HG02588 (cell line): Measurements from ENCODE around the gene BMPER.

Experiments
- ATAC-seq: cut with Tn5 transposase; IDR thresholded peaks from one replicate; pipeline ENCODE4 v1.9.1; 2021; ENCODE audit warnings: mild to moderate bottlenecking, moderate library complexity; ENCODE audit not compliant: unreplicated experiment

Gene BMPER

DNA sequence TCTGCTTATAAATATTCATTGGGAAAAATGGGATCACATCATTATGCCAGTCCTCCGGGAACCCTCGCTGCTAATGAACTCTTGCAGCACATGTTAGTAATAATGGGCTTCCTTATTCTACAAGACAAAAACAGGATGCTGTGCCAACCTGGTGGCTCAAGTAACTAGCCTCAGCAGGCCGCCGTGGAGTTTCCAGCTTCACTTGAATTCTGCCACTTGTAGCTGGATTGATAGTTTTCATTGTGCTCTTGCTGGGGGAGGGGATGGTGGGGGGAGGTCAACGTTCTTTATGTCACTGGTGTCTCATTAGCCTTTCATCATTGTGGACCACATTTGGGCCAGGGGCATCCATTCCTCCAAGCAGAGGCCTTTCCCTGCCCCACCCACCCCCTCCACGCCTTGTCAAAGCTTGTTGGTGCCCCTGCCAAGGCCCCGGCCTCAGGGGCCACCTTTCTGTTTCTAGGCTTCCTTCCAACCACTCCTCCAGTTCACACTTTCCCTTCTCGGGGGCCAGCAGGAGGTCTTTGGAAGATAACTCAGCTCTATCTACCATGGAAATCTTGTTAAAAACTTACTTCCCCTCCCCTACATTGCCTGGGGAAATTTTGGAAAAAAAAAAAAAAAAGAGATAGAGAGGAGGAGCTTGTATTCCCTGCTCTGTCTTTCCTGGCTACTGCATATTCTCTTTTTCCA, 153.9 kb downstream of the BMPER start:
- ATAC-seq, result no peak

DNA sequence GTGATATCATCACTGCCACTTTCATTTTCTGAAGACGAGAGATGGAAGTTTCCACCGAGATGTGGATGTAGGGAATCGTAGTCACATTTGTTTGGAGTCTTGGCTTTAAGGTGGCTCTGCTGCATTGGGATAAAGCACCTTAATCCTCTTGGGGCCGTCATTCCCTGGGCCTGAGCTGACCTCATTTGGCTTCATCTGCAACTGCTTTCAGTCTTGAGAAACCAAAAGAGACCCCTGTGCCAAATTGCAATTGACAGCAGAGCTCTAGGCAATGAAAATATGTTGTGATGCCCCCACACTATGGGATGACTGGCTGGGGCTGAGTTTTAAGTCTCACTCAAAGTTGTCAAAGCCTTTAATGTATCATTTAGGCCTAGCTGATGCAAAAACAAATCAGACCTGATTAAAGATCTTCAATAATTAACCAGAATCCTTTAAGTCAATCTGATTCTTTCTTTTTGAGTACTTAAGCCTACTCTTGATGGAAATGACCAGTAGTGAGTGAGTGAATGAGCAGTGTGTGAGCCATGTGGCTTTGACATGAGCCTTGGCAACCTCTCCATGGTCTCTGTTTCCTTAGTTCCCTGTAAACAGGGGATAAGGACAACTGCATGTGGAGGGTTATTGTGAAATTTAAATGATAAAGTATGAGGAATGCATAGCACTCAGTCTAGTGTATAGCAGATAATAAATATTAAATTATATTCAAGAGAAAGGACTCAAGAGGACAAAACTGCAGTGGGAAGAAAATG, 155.0 kb downstream of the BMPER start:
- ATAC-seq, result no peak

- no peak for ATAC-seq
These were observed 155.8 kb downstream of the BMPER start for GRCh38 chr7:34061149-34061548.

DNA sequence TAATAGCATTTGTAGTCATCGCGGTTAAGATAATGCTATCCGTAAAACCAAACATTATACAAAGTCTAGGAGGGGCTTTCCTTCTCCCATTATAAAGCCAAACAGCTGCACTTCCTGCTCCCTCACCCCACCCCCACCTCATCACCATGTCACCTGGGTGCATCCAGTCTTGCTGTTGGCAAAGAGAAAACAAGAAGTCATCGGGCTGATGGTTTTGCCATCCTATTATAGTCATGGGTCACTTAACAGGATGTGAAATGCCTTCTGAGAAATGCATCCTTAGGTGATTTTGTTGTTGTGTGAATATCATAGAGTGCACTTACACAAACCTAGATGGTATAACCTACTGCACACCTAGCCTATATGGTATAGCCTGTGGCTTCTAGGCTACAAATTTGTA, 157.0 kb downstream of the BMPER start:
- ATAC-seq, result no peak

DNA sequence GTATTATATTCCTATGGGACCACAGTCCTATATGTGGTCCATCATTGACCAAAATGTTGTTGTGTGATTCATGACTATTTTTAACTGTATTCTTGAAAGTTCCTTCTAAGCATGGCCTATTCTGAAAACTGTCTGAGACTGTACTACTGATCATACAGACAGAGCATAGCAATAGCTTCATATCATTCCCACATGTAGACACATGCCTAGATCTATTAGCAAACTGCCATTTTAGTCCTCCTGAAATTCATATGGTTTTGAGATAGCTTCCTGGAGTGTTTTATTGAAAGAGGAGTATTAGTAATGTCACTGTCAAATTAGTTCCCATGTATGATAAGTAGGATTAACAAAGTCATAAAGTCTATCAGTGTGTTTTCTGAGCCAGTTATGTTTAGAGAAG, 157.5 kb downstream of the BMPER start:
- ATAC-seq, result no peak

DNA sequence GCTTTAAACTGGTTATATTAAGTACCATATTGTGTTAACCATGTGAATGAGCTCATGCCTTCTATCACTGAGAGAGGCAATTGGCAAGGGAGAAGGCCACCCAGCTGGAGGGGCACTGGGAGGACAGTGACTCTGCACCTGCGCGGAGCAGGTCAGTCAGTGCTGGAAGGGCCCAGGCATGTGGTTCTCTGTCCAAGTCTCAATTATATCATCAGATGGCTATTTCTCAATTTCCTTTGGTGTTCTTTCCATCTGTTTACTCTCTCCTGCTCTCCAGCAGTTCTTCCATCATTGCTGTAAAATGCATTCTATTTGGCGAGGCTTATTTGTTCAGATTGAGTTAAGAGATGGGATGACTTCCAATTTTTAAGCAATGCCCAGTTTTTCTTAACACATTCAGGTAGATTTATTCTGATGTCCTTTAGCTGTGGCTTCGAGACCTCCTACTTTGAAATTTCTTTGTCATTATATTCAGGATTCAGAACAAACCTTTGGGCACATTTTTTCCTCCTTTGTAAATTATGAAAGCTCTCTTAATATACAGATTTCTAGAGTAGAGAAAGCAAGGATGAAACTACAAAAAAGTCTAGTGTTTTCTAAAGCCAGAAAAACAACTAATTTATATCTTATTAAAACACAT, 159.3 kb downstream of the BMPER start:
- ATAC-seq, result no peak

DNA sequence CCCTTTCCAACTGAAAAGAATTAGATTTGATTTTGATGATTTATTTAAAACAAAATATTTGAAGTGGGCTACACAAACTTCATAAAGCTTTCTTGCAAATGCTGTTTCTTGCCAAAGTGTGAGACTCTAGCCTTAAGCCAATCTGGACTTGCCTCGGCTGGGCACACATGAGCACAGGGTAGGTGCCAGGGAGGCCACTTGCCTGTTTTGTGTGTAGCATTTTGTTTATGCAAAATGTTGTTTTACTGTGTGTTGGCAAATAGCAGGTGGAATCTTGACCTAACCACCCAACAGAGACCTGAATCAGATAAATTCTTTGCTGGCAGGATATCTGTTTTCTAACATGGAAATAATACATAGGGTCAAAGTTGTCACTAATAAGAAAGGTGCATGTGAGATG, 161.1 kb downstream of the BMPER start:
- ATAC-seq, result no peak

- ATAC-seq, result no peak
These were observed 161.9 kb downstream of the BMPER start for GRCh38 chr7:34067005-34067778.

- ATAC-seq, result no peak
These were observed 164.3 kb downstream of the BMPER start for GRCh38 chr7:34069676-34070075.

GRCh38 chr7:34070511-34071323, 165.4 kb downstream of the BMPER start:
- ATAC-seq, result no peak

DNA sequence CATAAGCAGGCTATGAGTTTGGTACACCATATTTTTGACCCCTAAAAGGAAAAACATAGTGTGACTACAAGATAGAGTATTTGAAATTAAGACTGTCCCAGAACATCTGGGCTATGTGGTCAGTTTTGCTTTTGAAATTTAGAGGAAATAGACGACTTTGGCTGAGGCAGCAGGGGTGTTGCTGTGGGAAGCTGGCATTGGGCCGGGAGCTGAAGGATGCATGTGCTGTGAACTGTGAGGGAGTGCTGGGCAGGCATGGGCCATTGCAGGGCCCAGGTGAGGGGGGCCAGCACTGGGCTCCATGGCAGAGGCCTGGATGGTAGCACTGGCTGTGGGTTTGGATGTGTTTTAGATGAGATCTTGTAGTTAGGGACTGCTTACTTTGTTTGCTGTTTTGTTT, 168.3 kb downstream of the BMPER start:
- ATAC-seq, result no peak

- no peak for ATAC-seq
These were observed 169.1 kb downstream of the BMPER start for GRCh38 chr7:34074421-34074820.

GRCh38 chr7:34075523-34076370, 170.4 kb downstream of the BMPER start:
- ATAC-seq, result no peak

DNA sequence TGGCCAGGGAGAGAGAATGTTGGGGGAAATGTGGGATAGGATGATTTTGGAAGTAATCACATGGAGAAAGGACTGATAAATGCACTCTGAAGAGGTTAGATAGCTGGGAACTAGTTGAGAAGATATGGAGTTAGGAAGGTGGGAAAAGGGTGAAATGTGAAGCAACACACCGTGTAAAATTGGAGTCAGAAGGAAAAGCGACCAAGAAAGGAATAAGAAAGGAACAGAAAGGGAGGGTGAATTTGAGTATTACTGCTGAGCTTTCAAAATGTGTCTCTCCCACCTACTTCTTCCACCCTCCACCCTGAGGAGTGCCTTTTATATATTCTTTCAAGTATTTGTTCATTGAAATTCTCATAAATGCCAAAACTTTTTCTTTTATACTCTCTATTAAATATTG, 171.8 kb downstream of the BMPER start:
- ATAC-seq, result no peak

- ATAC-seq, result no peak
These were observed 173.5 kb downstream of the BMPER start for GRCh38 chr7:34078864-34079263.

- ATAC-seq, result no peak
These were observed 175.2 kb downstream of the BMPER start for GRCh38 chr7:34080513-34080912.

DNA sequence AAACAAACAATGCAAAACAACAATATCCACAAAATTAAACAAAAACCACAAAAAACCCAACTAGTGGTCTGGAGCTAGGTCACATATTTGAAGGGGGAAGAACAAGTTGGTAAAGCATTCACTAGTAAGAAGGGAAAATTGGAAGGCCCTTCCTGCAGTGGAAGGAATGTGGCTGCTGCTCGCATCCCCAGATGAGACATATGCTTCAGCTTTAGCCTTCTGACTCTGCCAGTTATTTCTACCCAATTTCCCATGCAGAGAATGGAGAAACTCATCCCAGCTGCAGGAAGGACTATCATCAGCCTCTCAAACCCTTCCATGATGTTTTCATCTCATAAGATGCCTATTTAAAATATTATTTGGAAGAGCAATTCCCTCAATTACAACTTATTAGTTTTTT, 176.6 kb downstream of the BMPER start:
- no peak for ATAC-seq

DNA sequence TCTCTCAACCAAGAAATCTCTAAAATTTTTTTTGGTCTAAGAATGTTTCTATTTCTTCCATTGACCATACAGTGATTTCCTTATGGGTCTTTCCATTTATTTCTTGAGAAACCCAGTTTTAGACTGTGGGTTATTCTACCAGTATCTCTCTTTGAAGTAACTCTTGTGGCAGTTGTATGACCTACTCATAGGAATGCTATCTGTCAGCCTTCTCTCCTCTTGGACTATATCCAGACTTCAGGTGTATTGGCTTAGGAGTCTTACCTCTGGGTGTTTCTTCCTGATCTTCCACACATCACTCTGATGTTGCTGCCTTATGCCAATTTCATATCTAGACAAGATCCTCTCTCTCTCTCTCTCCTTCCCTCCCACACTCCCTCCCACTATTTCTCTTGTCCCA, 178.1 kb downstream of the BMPER start:
- ATAC-seq, result no peak

- no peak for ATAC-seq
These were observed 179.3 kb downstream of the BMPER start for GRCh38 chr7:34084651-34085050.

DNA sequence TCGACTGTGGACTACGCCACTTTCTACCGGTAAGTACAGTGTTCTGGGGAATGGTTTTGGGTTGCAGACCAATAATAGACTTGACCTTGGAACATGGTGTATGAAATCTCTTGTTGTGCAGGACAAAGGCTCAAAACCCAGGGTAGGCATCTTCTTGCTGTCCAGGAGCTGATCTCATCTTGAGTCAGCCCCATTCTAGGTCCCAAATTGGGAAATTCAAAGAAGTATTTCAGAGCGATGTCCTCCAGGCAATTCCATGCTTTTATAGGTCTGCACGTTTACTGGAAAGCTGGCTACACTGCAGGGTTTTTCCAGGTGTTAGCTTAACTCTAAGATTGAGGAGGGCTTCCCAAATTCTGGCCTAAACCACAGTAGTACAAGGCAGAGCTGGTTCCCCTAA, 180.7 kb downstream of the BMPER start:
- no peak for ATAC-seq
